ENCODE results near the gene DDX18.

DDX18 gene

GRCh38 chr2:117834992-117835391 is 20.5 kb downstream of the DDX18 start:
- no peak for DNase-seq (ENCODE audit: low read depth)

- DNase-seq (ENCODE audit: low read depth) = peak; percentile 20
Observed at GRCh38 chr2:117835990-117836760, 21.7 kb downstream of the DDX18 start.

GRCh38 chr2:117845304-117845703 is 30.8 kb downstream of the DDX18 start:
- DNase-seq (ENCODE audit: low read depth) = no peak

- DNase-seq (ENCODE audit: low read depth) = no peak
Observed at GRCh38 chr2:117850015-117850414, 35.5 kb downstream of the DDX18 start.

- DNase-seq (ENCODE audit: low read depth) = no peak
Observed at GRCh38 chr2:117850461-117850860, 36.0 kb downstream of the DDX18 start.

- DNase-seq (ENCODE audit: low read depth) = no peak
Observed at GRCh38 chr2:117851969-117852368, 37.5 kb downstream of the DDX18 start.

GRCh38 chr2:117853316-117853715 is 38.8 kb downstream of the DDX18 start:
- DNase-seq (ENCODE audit: low read depth) = no peak

- DNase-seq (ENCODE audit: low read depth) = no peak
Observed at GRCh38 chr2:117853873-117854272, 39.4 kb downstream of the DDX18 start.

GRCh38 chr2:117854610-117855009 is 40.1 kb downstream of the DDX18 start:
- DNase-seq (ENCODE audit: low read depth) = no peak

- no peak for DNase-seq (ENCODE audit: low read depth)
Observed at GRCh38 chr2:117855886-117856285, 41.4 kb downstream of the DDX18 start.

- DNase-seq (ENCODE audit: low read depth) = no peak
Observed at GRCh38 chr2:117856415-117857210, 42.1 kb downstream of the DDX18 start.

GRCh38 chr2:117858336-117858735 is 43.8 kb downstream of the DDX18 start:
- DNase-seq (ENCODE audit: low read depth) = no peak

- no peak for DNase-seq (ENCODE audit: low read depth)
Observed at GRCh38 chr2:117858892-117859531, 44.5 kb downstream of the DDX18 start.

GRCh38 chr2:117859532-117859911 is 45.0 kb downstream of the DDX18 start:
- no peak for DNase-seq (ENCODE audit: low read depth)

GRCh38 chr2:117859924-117860647 is 45.6 kb downstream of the DDX18 start:
- no peak for DNase-seq (ENCODE audit: low read depth)

GRCh38 chr2:117862459-117862858 is 48.0 kb downstream of the DDX18 start:
- no peak for DNase-seq (ENCODE audit: low read depth)

GRCh38 chr2:117875786-117876185 is 61.3 kb downstream of the DDX18 start:
- no peak for DNase-seq (ENCODE audit: low read depth)

- DNase-seq (ENCODE audit: low read depth) = no peak
Observed at GRCh38 chr2:117879003-117879402, 64.5 kb downstream of the DDX18 start.
